SKM-1 treated with dmso at 0.1 percent for 144 hours (cell line): ENCODE measurements around the gene RPS16.

Experiments
- DNase-seq: peaks from one replicate; lab custom pipeline; 2025; ENCODE audit not compliant: unreplicated experiment; lab: John Stamatoyannopoulos, UW

Gene RPS16

DNA sequence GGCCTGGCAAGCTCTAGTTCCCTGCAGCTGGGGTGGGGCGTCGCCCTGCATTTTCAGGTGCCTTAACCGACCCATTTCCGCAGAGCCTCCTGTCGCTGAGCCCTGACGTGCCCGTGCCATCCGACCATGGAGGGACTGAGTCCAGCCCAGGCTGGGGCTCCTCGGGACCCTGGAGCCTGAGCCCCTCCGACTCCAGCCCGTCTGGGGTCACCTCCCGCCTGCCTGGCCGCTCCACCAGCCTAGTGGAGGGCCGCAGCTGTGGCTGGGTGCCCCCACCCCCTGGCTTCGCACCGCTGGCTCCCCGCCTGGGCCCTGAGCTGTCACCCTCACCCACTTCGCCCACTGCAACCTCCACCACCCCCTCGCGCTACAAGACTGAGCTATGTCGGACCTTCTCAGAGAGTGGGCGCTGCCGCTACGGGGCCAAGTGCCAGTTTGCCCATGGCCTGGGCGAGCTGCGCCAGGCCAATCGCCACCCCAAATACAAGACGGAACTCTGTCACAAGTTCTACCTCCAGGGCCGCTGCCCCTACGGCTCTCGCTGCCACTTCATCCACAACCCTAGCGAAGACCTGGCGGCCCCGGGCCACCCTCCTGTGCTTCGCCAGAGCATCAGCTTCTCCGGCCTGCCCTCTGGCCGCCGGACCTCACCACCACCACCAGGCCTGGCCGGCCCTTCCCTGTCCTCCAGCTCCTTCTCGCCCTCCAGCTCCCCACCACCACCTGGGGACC, 27.9 kb downstream of the RPS16 start:
- DNase-seq = no peak

DNA sequence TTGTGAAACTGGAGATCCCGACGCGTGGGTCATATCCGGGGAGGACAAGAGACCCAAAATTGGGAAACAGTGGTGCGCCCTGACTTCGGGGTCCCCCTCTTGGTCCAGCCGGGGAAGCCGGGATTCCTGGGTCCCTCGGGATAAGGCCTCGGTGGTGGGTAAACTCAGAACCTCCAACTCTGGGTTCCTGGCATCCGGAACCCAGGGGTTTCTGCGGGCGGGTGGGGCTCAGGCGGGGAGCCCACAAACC, 28.4 kb downstream of the RPS16 start:
- no peak for DNase-seq

DNA sequence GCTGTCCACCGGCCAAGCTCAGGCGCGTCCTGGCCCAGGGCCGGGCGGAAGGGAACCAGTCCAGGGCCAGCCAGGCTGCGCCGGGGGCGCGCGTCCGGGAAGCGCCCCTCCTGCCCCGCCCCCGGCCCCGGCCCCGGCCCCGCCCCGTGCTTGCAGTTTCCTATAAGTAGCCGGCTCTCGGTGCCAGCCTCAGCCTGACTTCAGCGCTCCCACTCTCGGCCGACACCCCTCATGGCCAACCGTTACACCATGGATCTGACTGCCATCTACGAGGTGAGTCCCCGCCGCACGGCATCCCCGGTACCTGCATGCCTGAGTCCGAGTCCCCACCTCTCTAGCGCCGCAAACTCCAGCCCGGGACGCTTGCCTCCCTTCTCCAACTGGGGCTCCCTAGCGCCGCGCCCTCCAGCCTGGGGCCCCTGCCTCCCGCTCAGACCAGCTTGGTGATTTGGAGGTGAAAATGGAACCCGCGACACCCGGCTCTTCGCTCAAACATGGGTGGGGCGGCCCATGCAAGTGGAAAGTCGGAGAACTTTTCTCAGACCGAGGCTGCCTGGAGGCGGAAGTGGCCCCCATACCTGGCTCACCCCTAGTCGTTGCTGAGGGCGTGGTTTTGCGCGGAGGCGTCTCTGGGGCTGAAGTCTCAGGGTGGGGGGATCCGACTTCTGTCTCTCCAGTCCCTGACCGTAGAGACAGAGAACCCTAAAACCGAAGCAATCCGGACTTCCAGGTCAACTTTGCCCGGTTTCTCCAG, 28.9 kb downstream of the RPS16 start, which contains the start of gene ZFP36:
Gene ZFP36, plus strand, starts transcription at position 192 of the 754 bp plus-strand sequence. Its CDS starts 58 bp downstream, at position 250.
- peak; percentile 71 for DNase-seq

DNA sequence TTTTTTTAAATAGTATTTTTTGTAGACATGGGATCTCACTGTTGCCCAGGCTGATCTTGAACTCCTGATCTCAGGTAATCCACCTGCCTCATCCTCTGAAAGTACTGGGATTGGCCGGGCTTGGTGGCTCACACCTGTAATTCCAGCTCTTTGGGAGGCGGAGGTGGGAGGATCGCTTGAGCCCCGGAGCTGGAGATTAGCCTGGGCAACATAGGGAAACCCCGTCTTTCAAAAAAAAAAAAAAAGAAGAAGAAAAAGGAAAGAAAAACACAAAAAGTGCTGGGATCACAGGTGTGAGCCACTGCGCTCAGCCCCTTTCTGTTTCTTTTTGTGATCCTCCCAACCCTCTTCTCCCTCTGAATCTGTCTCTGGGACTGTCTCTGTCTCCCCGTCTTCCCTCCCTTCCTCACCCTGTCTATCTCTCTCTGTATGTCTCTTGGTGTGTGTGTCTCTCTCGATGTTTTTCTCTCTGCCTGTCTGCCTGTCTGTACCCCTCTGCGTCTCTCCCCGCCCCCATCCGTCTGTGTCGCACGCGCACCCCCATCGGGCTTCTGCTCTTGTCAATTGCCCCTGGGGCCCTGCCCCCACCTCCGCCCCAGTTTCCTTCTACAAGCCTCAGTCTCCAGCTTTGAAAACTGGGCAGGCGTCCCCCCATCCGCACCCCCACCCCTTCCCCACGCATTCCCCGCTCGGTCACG, 29.6 kb downstream of the RPS16 start:
- peak; percentile 71 for DNase-seq

DNA sequence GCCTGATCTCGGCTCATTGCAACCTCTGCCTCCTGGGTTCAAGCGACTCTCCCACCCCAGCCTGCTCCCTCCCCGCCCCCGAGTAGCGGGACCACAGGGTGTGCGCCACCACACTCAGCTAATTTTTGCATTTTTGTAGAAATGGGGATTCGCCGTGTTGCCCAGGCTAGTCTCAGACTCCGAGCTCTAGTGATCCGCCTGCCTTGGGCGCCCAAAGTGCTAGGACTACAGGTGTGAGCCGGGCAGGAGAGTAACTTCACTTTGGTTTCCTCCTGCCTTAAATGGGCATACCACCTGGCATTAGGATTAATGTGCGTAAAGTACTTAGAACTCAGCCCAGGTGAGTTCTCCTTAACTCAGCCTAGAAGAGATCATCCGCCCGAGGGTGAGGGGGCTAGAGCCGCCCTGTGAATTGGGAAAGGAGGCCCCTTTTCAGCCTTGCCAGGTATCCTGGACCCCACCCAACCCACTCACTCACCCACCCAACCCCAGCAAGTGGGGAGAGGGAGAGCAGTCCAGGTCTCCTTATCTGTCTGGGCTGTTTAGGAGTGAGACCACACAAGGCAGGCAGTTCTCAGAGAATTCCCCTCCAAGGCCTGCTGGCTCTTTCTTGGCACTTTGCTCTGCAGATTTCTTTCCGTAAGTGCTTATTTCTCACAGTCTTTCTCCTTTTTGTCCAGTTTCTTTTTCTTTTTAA, 30.3 kb downstream of the RPS16 start:
- no peak for DNase-seq

DNA sequence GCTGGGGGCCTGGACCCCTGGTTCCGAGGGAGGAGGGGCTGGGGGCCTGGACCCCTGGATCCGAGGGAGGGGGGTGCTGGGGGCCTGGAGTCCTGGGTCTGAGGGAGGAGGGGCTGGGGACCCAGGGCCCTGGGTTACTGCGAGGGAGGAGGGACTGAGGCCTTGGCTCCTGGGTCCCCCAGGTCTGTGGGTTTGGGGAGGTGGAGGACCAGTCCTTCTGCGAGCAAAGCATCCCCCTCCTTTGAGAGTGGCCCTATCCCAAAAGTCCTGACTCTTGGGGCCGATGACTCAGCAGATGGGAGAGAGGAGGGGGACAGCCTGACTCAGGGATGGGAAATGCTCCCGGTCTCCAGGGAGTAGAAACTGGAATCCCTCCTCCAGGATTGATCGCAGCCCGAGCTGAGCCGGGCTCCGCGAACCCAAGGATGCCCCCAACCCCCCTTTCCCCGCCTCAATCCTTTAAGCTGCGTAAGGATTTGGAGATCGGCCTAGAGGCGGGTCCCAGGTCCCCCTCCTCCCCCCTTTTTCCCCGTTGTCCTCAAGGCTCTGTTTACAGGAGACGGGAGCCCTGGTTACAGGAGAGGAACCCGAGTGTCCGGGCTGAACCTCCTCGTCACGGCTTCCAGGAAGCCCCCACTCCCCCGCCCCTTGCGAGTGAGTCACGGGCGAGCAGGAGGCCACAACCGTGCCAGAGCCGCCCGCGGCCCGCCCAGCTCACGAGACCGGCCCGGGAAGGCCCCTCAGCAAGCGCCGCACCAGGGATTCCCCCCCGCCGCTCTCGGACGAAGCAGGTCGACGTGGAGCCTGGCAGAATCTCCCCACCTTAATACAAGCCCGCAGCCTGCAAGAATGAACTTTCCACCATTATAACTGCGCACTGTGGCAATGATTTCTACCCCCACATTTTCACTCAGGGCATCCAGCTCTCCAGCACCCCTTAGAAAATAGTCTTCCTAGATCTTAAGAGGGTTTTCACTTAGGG, 32.1 kb downstream of the RPS16 start:
- DNase-seq = peak; percentile 78

DNA sequence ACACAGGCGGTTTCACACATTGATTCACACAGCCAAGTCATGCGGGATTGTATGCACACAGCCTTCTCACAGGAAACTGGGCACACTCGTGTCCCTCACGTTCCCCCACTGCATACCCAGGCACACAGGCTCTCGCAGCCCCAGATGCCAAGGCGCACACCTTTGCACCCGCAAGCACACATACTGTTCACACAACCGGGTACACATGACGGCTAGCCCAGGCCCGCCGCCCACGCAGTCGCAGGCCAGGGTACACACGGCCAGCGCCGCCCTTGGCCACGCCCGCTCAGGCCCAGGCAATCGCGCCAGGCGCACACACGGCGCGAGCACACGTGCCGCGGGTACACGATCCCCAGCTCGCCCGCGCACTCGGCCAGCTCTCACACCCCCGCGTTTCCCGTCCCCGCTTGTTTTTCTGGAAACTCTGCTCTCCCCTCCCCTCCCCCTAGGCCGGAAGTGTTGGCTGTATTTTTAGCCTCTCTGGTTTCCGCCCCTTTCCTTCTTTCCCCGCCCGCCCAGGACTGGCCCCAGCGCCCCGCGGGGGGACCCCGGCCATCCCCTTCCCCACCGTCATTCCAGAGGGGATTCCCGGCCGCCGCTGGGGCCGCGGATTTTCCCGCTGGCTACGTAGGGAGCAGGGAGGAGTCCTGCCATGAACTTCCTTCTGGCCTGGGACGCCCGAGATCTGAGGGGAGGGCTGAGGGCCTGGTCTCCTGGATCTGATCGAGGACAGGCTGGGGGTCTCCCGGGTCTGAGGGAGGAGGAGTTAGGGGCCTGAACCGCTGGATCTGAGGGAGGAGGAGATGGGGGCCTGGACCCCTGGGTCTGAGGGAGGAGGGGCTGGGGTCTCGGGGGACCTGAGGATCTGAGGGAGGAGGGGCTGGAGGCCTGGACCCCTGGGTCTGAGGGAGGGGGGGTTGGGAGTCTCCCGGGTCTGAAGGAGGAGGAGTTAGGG, 33.1 kb downstream of the RPS16 start:
- peak; percentile 80 for DNase-seq

DNA sequence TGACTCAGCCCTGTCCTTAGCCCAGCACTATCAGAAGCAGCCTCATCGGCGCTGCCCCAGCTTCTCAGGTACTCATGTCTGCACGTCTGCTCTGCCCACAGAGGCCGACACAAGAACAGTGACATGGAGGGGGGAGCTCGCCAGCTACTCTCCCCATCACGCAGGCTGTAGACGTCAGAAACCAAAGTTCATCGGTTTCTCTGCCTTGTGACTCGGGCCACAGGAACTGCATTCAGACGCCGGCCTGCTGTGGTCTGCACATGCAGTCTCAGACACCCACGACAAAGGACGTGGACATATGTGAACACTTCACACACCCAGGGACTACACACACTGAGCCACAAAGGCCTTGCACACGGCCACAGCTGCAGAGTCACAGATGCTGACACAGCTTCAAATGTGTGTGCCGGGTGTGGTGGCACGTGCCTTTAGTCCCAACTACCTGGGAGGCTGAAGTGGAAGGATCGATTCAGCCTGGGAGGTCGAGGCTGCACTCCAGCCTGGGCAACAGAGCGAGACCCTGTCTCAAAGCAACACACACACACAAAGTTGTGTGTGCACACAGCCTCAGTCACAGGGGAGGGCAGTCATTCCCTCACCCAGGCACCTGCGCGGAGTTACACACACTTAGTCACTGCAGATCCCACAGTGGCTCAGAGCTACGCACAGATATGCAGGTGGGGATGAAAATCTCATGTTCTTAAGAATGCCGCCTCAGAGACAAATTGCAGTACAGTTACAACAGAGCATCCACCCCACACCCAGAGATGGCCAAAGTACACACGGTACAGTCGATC, 34.0 kb downstream of the RPS16 start:
- DNase-seq = no peak

DNA sequence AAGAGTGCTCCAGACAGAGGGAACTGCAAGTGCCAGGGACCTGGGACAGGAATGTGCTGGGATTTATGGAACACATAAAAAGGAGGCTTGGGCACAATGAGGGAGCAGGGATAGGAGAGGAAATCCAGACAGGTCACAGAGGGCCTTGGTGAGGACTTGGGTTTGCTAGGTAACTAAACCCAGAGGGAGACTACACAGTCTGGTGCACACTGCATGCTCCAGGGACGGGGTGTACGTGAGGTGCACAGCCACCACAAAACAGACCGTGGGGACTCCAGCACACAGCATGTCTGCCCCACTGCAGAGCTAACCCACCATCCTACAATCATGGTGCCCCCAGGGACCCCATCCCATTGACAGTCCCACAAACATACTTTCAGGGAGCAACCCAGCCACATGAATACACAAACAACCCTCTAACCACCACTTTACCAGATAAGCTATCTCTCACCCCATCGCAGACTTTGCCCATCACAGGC, 34.6 kb downstream of the RPS16 start:
- DNase-seq = no peak

DNA sequence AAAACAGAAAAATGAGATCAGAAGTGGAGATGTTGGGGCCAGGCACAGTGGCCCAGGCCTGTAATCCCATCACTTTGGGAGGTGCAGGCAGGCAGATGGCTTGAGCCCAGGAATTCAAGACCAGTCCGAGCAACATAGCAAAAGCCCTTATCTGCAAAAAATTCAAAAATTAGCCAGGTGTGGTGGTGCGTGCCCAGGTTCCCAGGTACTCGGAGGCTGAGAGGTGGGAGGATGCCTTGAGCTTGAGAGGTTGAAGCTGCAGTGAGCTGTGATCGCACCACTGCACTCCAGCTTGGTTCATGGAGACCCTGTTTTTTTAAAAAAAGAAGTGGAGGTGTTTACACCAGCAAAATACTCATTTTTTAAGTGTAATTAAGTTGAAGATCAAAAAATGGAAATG, 35.7 kb downstream of the RPS16 start:
- DNase-seq = no peak

DNA sequence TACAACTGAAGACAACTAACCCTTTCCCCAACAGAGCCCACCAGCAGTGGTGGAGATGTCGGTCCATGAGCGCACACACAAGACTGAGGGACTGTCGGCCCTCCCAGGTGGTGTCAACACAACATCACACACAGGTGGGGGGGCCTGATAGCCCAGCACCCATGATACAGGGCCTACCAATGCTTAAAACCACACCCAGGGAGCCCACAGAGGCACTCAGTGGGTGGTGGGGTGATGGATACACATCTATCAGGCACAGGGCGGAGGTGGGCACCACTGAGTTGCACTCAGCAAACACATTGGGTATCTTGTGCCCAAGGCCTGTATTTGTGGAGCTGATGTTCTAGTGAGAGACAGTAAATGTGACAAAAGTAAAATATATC, 36.1 kb downstream of the RPS16 start:
- DNase-seq = no peak

DNA sequence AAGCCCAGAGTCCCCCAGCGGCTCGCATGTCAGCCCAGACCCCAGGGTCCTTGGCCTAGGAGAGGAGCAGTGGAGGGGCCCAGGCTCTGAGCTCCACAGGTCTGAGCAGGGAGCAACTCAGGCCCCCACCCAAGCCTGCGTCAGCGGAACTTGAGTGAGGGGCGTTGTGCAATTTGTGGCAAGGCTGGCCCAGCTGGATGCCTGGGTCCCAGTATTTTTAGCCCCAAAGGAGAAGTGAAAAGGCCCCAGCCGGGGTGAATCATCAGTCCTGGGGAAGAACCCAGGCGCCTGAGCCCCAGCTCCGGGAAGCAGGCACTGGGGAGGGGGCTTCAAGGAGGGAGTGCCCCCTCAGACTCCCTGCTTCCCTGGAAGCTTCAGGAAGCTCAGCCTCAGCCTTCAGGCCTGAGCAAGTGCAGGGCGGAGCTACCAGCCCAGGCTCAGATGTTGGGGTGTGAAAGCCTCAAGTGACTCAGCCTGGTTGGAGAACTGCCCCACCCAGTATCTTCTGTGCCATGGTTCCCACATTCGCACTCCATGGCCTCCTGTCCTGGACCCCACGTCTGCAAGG, 37.4 kb downstream of the RPS16 start:
- peak; percentile 86 for DNase-seq

DNA sequence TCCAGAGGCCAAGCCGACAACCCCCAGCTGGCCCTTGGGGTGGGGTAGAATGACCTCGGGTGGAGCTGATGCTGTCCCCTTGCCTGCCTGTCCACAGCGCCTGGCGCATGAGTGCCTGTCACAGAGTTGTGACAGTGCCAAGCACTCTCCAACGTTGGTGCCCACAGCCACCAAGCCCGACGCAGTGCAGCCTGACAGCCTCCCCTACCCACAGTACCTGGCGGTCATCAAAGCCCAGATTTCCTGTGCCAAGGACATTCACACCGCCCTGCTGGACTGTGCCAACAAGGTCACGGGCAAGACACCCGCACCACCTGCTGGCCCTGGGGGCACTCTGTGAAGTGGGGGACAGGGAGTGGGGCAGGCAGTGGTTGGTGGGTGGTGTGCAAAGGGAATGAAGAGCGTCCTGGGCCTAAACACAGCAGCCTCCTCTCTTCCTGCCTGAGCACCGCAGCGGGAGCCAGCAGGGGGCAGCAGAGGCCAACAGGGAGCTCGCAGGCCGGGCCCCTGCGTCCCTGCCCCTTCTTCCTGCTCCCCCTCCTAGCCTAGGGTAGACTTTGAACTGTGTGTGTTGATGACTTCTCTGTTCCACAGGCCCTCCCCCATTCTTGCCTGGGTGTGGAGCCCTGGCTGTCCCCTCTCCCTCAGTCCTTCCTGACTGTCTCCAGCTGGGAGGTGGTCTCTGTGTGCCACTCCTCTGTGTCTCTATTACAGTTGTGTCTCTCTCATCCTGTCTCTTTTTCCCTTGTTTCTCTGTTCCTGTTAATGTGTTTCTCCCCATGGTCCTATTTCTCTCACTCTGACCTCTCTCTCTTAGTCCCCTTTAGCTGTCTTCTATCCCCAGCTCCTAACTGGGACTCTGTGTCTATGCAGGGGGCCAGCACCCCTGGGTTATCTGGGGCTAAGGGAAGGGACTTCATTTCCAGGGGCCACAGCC, 38.1 kb downstream of the RPS16 start:
- peak; percentile 87 for DNase-seq

DNA sequence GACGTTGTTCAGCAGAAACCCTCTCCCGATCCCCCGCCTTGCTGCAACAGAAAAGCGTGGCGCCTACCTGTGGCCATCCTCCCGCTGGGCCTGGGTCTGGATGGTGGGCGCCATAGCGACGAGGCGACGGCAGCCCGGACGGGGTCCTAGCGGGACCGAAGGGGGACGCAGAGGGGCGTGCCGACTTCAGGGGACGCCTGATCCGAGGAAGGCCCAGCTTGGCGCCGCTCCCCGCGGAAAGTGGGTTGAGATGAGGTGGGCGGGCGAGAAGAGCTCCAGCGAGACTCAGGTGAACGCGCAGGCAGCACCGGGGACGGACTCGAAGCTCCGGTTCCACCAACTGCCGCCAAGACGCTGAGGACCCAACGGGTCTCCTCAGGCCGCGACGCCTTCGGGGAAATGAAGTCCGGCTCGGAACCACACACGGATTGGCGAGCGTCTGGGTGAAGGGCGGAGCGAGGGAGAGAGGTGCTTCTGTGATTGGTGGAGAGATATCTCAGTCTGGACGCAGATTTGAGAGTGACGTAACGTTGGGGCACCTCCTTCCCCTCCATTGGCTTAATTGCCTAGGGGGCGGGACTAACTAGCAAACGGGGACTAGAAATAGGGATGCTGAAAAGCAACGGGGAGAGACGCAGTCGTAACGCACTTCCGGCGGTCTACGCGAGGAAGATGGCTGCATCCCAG, 44.9 kb downstream of the RPS16 start, which contains the start of the genes MED29 and PAF1:
Gene MED29, plus strand, starts transcription at position 628 of the 687 bp plus-strand sequence. Its CDS starts 45 bp downstream, at position 673.
Gene PAF1, minus strand, starts transcription at position 356 of the 687 bp plus-strand sequence. Its CDS starts 242 bp downstream, at position 114.
- DNase-seq = peak; percentile 99

DNA sequence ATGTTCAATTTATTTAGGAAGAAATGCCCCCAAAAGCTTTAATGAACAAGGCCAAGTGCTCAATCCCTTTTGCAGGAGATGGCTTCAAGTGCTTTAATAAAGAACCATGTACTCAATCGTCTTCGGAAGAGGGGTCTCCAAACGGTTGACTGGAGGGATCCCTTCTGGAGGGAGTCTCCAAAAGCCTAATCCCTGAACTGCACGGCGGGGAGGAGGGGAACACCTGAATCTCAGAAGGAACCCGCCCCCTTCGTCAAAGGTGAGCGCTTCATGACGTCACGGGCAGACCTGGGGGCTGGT, 45.3 kb downstream of the RPS16 start:
- DNase-seq = no peak
